ENCODE data around the gene DDX10.
"Not testable (repeated sequence)": the region's sequence is repeated elsewhere in the genome, so short reads cannot be mapped to it uniquely, and the experiment has no call there.

Gene DDX10

GRCh38 chr11:108724974-108725689 lies 60.3 kb downstream of the DDX10 start:
- no peak for DNase-seq

- no peak for DNase-seq
Observed at GRCh38 chr11:108726077-108726800, 61.4 kb downstream of the DDX10 start.

- DNase-seq, result no peak
Observed at GRCh38 chr11:108727665-108728064, 62.8 kb downstream of the DDX10 start.

GRCh38 chr11:108729227-108729871 lies 64.5 kb downstream of the DDX10 start:
- no peak for DNase-seq

DNA sequence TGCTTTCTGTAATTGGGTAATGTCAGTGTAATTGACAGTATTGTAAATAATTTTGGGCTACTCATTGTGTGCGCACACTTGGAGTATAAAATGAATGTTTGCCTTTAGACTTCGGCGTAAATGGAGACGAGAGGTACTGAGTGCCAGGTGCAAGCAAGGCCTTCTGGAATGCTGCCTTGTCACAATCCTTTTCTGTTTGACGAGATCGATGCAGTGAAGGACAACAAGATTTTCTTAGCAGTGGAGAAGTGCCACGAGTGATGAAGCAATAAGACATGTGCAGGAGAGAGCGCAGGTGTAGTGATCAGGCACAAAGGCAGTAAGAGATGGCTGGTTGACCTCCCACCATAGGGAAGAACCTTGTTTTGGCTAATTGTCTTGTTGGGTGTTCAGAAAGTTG lies 67.5 kb downstream of the DDX10 start:
- no peak for DNase-seq

DNA sequence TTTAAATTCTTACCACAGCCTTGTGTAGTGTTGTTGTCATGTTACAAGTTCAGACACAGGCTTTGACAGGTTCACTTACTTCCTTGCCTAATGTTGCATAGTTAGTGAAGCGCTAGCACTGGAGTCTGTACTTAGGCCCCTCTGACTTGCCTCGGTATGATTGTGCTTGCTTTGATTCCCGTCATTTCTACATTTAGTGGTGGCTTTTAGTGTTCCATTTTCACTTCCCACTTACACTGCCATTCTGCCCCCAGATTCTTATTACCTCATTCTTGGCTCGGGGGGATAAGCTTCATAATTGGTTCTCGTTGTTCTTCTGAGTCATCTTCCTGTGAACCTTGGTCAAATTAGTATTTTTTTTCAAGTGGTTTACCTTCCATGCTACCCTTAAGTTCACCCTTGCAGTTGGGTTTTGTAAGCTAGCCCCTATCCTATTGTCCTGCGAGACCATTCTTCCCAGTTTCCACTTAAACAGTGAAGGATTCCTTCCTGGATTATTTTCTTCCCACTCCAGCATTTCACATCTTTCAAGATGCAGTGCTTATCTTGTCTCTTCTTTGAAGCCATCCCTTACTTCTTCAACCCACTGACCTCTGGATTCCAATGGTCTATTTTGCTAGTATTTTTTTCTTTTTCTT lies 68.7 kb downstream of the DDX10 start:
- peak; percentile 10 for DNase-seq

- DNase-seq, result no peak
Observed at GRCh38 chr11:108734283-108734682, 69.4 kb downstream of the DDX10 start.

DNA sequence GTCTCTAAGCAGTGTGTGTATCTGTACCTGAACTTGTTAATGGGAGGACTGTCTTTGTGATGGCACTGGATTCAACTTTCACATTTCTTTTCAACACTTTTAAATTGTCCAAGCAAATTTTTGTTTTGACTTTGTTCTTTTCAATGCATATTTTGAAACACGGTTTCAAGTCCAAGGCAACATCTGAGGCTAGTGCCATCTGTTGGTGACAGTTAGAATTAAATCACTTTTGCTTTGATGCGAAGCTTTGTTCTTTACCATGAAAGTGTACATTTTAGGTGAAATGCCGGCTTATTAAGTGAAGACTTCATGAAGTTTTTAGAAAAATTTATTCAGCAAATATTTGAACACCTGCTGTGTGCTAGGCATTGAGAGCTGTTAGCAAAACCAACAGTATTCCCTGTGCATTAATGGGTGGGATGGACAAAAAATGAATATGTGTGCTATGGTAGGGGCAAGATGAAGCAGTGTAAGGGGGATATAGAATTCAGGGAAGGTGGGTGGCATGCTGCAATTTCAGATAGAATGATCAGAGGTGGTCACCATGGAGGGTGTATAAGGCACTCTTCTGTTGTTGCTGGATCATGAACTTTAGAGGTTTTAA lies 70.2 kb downstream of the DDX10 start:
- peak; percentile 34 for DNase-seq

GRCh38 chr11:108740132-108740531 lies 75.3 kb downstream of the DDX10 start:
- not testable (repeated sequence) for DNase-seq

- DNase-seq, result no peak
Observed at GRCh38 chr11:108743851-108744250, 79.0 kb downstream of the DDX10 start.

DNA sequence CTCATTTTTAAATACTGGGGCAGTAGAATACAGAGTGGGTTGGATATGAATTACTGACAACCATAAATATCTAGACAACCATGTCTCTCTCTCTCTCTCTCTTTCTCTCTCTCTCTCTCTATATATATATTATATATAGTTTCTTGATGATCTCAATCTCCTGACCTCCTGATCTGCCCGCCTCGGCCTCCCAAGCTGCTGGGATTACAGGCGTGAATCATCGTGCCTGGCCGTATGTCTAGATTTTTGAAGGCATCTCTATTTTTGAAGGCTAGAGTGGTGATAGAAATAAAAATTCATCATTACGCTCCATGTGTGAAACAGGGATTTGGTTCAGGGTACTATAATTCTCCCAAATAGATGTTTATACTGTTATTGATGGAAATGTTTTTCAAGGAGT lies 84.1 kb downstream of the DDX10 start:
- no peak for DNase-seq

- DNase-seq, result no peak
Observed at GRCh38 chr11:108751444-108751843, 86.6 kb downstream of the DDX10 start.

GRCh38 chr11:108752297-108752751 lies 87.5 kb downstream of the DDX10 start:
- no peak for DNase-seq

DNA sequence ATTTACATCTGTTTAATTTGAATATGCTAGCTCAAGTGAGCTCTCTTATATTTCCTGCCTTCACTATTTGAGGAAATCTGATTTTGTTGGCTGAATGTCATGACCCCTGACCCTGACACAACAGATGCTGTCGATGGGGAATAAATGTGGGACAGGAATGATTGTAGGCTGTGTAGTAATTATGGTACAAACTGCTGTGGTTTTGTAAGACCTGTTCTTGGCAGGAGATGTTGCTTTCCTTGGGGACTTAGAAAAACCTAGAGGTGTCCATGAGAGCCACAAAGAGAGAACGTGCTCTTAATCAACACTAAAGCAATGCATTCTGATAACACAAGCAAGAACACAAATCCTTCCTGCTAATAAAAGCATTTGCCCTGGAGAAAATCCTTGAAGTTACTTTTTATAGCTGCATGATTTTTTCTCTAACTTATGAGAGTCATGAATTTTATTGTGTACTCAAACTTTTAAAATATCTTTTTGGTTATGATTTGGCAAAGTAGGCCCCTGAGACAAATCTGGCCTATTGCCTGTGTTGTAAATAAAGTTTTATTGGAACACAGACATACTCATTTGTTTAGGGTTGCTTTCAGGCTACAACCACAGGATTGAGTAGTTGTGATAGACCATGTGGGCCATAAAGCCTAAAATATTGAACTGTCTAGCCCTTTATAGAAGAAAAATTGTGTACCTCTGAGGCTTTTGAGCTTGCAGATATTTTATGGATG lies 90.2 kb downstream of the DDX10 start:
- no peak for DNase-seq

GRCh38 chr11:108757630-108758029 lies 92.8 kb downstream of the DDX10 start:
- no peak for DNase-seq

DNA sequence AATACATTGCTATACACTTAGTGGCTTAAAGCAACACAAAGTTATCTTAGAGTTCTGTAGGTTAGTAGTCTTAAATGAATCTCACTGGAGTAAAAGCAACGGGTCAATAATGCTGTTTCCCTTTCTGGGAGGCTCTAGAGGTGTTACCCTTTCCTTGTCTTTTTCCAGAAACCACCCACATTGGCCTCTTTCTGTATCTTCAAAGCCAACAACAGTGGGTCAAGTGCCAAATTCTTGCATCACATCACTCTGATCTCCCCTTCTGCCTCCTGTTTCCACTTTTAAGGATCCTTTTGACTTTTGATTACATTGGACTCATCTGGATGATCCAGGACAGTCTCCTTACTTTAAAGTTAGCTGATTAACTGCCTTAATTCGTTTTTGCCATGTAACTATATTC lies 93.6 kb downstream of the DDX10 start:
- no peak for DNase-seq

DNA sequence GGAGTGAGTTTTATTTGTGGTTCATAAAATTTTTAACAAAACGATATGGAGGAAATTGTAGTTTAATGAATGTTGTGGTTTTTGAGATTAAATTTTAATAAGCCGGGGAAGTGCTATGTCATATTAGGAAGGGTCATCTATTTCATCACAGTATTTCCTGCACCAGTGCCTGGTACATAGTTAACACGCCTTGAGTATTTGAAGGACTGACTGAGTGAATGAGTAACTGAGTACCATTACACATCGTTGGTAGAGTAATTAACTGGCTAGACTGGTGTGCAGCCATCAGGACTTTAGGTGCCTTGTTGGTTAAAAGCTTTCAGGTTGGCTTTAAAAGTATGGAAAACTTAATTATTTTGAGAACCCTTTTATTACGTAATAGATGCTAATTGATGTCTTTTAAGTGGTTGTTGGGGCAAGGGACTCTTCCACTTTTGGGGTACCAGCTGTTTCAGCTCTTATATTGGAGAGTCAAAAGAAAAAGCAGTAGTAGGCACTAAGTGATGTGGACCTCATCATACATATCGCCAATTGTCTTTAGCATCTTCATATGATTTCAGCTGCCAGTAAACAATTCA lies 101.8 kb downstream of the DDX10 start:
- DNase-seq, result no peak

DNA sequence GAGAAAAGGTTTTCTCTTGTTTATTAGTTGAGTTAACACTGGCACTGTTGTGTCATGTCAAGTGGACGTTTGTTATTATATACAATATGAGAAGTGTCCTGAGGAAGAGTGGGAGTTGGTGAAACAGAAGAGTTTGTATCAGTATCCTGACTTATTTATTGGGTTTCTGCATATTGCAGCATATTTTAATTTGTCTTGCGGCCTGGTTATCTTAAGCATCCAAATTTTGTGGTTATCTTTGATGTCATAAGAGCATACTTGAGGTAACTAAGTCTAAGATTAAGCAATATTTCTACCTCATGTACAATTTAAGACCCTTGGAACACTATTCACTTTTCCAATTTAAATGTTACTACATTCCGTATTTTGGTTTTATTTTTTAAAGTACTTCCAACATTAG lies 103.5 kb downstream of the DDX10 start:
- DNase-seq, result no peak

- DNase-seq, result no peak
Observed at GRCh38 chr11:108768964-108769363, 104.1 kb downstream of the DDX10 start.

DNA sequence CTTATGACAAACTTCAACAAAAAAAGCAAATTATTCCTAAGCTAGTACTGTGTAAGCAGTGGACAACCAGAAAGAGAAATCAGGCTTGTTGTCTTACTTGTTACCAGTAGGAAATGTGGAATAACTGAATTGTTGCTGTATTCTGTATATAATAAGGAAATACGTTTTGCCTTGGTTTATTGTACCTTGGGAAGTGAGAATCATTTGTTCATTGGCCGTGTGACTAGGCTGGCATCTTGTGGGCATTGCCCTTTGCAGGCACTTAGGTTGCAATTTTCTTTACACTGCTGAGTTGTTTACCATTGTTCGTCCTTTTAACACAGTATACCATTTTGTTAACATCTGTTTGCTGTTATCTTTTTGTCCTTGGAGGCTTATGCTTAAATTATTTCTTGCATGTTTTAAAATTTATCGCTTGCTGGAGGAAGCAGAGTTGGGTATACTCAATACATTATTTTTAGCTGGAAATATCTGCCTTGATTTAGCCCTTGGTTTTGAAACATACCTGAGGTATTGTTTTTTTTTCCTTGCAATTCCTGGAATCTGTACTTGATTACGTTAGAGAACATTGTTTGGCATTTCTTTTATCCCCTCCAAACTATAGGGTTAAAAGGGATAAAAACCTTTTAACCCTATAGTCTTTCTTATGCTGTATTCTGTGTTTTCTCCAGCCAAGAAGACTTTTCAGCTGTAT lies 109.3 kb downstream of the DDX10 start:
- no peak for DNase-seq

DNA sequence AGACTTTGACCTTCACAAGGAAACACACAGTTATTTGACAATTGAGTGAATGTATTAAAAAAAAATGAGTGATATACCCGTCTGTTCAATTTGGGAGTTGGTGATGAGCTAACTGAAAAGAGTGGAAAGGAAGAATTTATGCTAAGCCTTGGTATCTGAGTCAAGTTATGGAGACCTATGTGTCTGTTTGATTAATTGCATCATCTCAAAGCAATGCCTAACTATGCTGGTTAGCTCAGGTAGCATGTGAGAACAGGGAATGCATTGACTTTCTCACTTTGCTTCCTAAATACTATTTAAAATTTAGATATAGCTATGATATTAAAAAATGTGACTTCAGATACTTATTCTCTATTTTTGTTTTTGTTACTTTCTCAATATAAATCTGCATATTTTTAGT lies 110.5 kb downstream of the DDX10 start:
- DNase-seq, result no peak
